Activated naive CD4-positive, alpha-beta T cell treated with anti-CD3 and anti-CD28 coated beads, Interleukin-2, amount 50 U/mL, for 16 hours (primary cell): ENCODE data around the gene PGLYRP3.

Source experiments
- DNase-seq: peaks from one replicate; pipeline ENCODE4 v3.0.0-alpha.2; 2020

The PGLYRP3 gene

GRCh38 chr1:153253693-153254092 is 59.1 kb downstream of the PGLYRP3 start:
- no peak for DNase-seq

DNA sequence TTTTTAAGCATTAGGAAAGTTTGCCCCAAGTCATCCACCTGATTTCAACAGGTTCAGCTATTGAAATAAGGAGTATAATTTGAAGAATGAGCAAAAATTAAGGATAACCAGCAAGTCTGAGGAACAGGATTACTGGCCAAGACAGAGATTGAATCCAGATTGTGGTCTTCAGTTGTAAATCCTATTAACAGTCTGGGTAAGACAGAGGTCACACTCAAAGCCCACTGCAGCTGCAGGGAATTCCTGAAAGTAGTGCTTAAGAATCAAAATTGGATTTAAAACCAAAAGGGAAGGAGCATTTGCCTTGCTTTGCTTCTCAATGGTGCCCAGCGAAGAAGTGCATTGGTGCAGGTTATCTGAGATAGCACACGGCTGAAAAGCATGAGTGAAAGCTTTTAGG is 59.7 kb downstream of the PGLYRP3 start:
- no peak for DNase-seq

DNA sequence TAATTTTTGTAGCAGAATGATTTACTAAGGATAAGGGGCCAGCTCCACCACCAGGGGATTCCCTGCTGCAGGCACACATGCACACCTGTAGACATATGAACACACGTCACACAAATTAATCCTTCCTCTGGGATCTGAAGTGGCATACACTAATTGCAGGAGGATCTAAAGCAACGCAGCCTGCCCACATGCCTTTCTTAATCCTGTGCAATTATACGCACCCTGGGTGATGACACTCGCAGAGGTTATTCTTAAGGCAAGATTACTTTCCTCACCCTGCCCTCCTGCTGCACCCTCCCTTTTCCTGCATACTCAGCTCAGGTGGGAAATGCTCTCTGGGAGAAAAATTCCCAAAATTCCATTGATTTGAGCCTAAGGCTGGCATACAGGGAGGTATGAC is 60.8 kb downstream of the PGLYRP3 start:
- DNase-seq = no peak

DNA sequence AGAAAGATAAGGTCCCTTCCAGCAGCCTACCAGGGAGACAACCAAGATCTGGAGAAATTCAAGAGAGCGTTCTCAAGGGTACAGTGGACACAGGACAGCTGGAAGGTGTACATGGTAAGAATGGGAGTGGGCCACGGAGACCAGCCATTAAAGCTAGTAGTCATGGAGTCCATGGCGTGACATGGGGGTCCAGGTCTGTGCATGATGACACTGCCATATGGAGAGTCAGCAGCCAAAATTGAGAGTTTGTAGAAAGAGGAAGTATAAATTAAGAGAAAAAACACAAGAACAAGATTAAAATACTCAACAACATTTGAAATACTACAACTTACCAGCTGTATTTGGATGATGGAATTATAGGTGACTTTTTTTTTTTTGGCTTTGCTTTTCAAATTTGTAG is 61.2 kb downstream of the PGLYRP3 start:
- no peak for DNase-seq

DNA sequence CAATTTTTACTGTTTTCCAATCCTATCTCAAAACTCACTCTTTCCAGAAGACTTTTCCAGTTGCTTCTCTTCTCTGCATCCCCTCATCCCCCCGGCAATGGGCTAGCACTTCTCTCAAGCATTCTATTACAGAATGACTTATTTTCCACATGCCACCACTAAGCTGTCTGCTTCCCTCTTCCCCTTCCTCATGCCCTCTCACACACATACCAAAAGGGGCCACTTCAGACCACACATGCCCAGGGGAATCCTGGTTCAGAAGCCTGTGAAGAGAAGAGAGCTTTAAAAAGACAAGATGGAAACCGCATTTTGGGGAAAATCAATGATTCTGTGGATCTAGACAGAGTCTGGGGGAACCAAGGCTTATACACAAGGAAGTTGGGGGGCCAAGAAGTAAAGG is 61.7 kb downstream of the PGLYRP3 start:
- no peak for DNase-seq

DNA sequence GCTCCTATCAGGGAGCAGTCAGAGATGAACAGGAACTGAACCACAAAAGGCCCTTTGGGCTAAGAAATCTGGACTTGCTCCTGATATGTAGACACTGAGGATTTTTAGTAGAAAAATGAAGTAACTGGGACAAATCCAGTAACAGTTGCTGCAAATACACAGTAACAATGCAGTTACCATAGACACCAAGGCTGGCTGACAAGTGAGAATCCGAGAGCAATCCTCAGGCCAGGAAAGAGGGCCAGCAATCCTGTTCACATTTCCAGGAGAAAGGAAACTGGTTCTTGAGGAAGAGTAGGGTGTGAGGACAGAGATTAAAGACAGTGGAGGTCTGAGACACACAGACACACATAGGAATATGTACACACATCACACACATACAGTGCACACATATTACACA is 62.6 kb downstream of the PGLYRP3 start:
- DNase-seq = no peak

GRCh38 chr1:153248176-153248879 is 64.4 kb downstream of the PGLYRP3 start:
- no peak for DNase-seq
